Measurements from ENCODE around the gene PDE4A.

GRCh38 chr19:10502524-10503001 lies 82.2 kb downstream of the PDE4A start:
- TF ChIP-seq POLR2A (IDR thresholded peaks at IDR 0.05; ENCODE audit: low read length) (peak; percentile 92), GATA1 (IDR thresholded peaks at IDR 0.05; ENCODE audit: low read depth, low read length) (no peak)
